Mesenchymal stem cell (in vitro differentiated cells and primary cell): ENCODE results near the gene UBR7.
"Not testable (repeated sequence)": the region's sequence is repeated elsewhere in the genome, so short reads cannot be mapped to it uniquely, and the experiment has no call there.

Source experiments
- DNase-seq: peaks from one replicate; pipeline ENCODE4 v3.0.0-alpha.2; 2013
- H2AFZ ChIP-seq: one replicate; pipeline ENCODE4 v1.6.1; 2013; ENCODE audit warnings: low read depth, mild to moderate bottlenecking, control low read depth, inconsistent platforms, low read length, moderate library complexity
- H2AK5ac ChIP-seq: 2 replicates; pipeline ENCODE4 v1.6.1; 2013; ENCODE audit warnings: low read length, moderate library complexity, mild to moderate bottlenecking, inconsistent platforms; ENCODE audit not compliant: severe bottlenecking
- H2BK120ac ChIP-seq: one replicate; pipeline ENCODE4 v1.6.1; 2013; ENCODE audit warnings: low read depth, mild to moderate bottlenecking, inconsistent platforms, low read length, moderate library complexity
- H2BK12ac ChIP-seq, 2 experiments: one replicate each; pipeline ENCODE4 v1.6.1; 2013; ENCODE audit warnings: inconsistent platforms in 2 of 2, low read length in 2 of 2, mild to moderate bottlenecking in 2 of 2, moderate library complexity in 2 of 2, control low read depth in 1 of 2
- H2BK15ac ChIP-seq: one replicate; pipeline ENCODE4 v1.6.1; 2013; ENCODE audit warnings: mild to moderate bottlenecking, low read depth, inconsistent platforms; ENCODE audit not compliant: poor library complexity, severe bottlenecking
- H2BK5ac ChIP-seq: 2 replicates; pipeline ENCODE4 v1.6.1; 2013; ENCODE audit warnings: low read depth, mild to moderate bottlenecking, low read length, control low read depth, inconsistent platforms; ENCODE audit not compliant: poor library complexity, severe bottlenecking
- H3K14ac ChIP-seq, 2 experiments: one replicate each; pipeline ENCODE4 v1.6.1; 2013; ENCODE audit warnings: inconsistent platforms in 2 of 2, low read length in 2 of 2, control low read depth in 1 of 2, mild to moderate bottlenecking in 1 of 2, moderate library complexity in 1 of 2
- H3K18ac ChIP-seq, 2 experiments: one replicate each; pipeline ENCODE4 v1.6.1; 2013; ENCODE audit warnings: inconsistent platforms in 2 of 2, low read length in 2 of 2, control low read depth in 1 of 2, low read depth in 1 of 2, mild to moderate bottlenecking in 1 of 2
- H3K23ac ChIP-seq, 2 experiments: one replicate each; pipeline ENCODE4 v1.6.1; 2013; ENCODE audit warnings: inconsistent platforms in 2 of 2, low read length in 2 of 2, mild to moderate bottlenecking in 2 of 2, moderate library complexity in 2 of 2, control low read depth in 1 of 2
- H3K27ac ChIP-seq: 2 replicates; pipeline ENCODE4 v1.5.1; 2013; ENCODE audit warnings: mild to moderate bottlenecking, moderate library complexity, low read length, control low read depth, inconsistent platforms; ENCODE audit not compliant: poor library complexity, severe bottlenecking
- H3K27me3 ChIP-seq, 2 experiments: 2 replicates each; pipeline versions ENCODE4 v1.6.1 to v1.7.0; 2013; ENCODE audit warnings: low read length in 2 of 2, mild to moderate bottlenecking in 2 of 2, moderate library complexity in 2 of 2, control low read depth in 1 of 2, inconsistent platforms in 1 of 2; ENCODE audit not compliant: control insufficient read depth in 1 of 2, insufficient read depth in 1 of 2
- H3K36me3 ChIP-seq, 2 experiments: 2 replicates each; pipeline versions ENCODE4 v1.6.1 to v1.7.0; 2013; ENCODE audit warnings: low read length in 2 of 2, control low read depth in 1 of 2, inconsistent platforms in 1 of 2, low read depth in 1 of 2, mild to moderate bottlenecking in 1 of 2; ENCODE audit not compliant: insufficient read depth in 2 of 2, control insufficient read depth in 1 of 2
- H3K4ac ChIP-seq, 2 experiments: one replicate each; pipeline ENCODE4 v1.6.1; 2013; ENCODE audit warnings: inconsistent platforms in 2 of 2, low read length in 2 of 2, mild to moderate bottlenecking in 2 of 2, moderate library complexity in 2 of 2, control low read depth in 1 of 2, low read depth in 1 of 2
- H3K4me1 ChIP-seq: 2 replicates; pipeline ENCODE4 v1.6.1; 2013; ENCODE audit warnings: low read depth, low read length, control low read depth; ENCODE audit not compliant: control insufficient read depth, insufficient read depth
- H3K4me2 ChIP-seq: 2 replicates; pipeline ENCODE4 v1.6.1; 2013; ENCODE audit warnings: low read length, mild to moderate bottlenecking, inconsistent platforms; ENCODE audit not compliant: poor library complexity, severe bottlenecking
- H3K4me3 ChIP-seq, 2 experiments: 2 replicates each; pipeline versions ENCODE4 v1.5.1 to v1.7.0; 2013; ENCODE audit warnings: low read length in 2 of 2, mild to moderate bottlenecking in 2 of 2, control low read depth in 1 of 2, low read depth in 1 of 2; ENCODE audit not compliant: insufficient read depth in 1 of 2
- H3K79me1 ChIP-seq: replicated peaks from 2 replicates; pipeline ENCODE4 v1.6.1; 2013; ENCODE audit warnings: mild to moderate bottlenecking, control low read depth, low read length, inconsistent platforms; ENCODE audit not compliant: poor library complexity, severe bottlenecking
- H3K9ac ChIP-seq: 2 replicates; pipeline ENCODE4 v1.7.0; 2013; ENCODE audit warnings: mild to moderate bottlenecking, low read length, moderate library complexity
- H3K9me3 ChIP-seq: 2 replicates; pipeline ENCODE4 v1.7.0; 2013; ENCODE audit warnings: mild to moderate bottlenecking, low read length; ENCODE audit not compliant: control insufficient read depth
- H4K8ac ChIP-seq: one replicate; pipeline ENCODE4 v1.6.1; 2013; ENCODE audit warnings: inconsistent platforms, mild to moderate bottlenecking, low read length, moderate library complexity
- H4K91ac ChIP-seq: one replicate; pipeline ENCODE4 v1.6.1; 2013; ENCODE audit warnings: mild to moderate bottlenecking, low read length, inconsistent platforms
- WGBS: methylation state at CpG from one replicate; pipeline ENCODE4 v1.1.7; 2013; ENCODE audit warnings: mixed read lengths; 5-methylcytosine and 5-hydroxymethylcytosine counted together

The UBR7 gene

DNA sequence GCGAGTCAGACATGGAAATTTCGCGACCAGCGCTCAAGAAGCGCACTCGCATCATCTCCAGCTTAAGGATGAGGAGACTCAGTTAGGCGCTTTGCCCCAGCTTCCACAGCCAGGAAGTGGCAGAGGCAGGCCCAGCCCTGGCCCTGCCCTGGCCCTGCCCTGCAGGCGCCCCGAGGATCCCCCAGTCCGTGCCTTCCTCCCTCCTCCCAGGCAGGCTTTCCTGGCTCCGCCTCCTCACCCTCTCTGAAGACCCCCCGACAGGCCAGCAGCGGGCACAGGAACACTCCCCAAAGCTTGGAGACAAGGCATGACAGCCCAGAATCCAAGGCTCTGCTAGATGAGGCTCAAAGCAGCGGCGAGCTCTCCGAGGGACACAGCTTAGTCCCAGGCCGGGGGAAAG is 25.1 kb downstream of the UBR7 start:
- WGBS: 95% methylated on average over 17 of the region's 17 CpGs
- Histone ChIP-seq H3K79me1 (peaks cover 5% of the 10 kb centered on the region), H2BK12ac (no peak overlapping the region), H2BK5ac (no peak overlapping the region), H3K9ac (peak overlapping the region; percentile 86), H3K27me3 (no peaks in the 10 kb centered on the region), H2BK15ac (no peak overlapping the region), H4K91ac (no peak overlapping the region), H3K23ac (no peak overlapping the region), H3K4me3 (peak overlapping the region in 1 of 2 experiments; percentile 85), H2AK5ac (no peak overlapping the region), H3K9me3 (no peaks in the 10 kb centered on the region), H2AFZ (no peak overlapping the region), H2BK120ac (no peak overlapping the region), H4K8ac (no peak overlapping the region), H3K4me2 (no peak overlapping the region), H3K27ac (no peak overlapping the region), H3K36me3 (peaks cover 17 to 19% of the 10 kb centered on the region in 2 experiments), H3K14ac (no peak overlapping the region), H3K4ac (no peak overlapping the region), H3K18ac (no peak overlapping the region), H3K4me1 (peaks cover 6% of the 10 kb centered on the region)
- no peak for DNase-seq

DNA sequence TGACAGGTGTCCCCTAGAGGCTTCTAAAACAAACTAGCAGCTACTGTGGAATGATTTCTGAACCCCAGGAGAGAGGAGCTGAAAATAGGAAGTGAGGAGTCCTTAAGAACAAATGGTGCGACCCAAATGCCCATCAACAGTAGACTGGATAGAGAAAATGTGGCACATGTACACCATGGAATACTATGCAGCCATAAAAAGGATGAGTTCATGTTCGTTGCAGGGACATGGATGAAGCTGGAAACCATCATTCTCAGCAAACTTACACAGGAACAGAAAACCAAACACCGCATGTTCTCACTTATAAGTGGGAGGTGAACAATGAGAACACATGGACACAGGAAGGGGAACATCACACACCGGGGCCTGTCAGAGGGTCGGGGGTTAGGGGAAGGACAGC is 26.0 kb downstream of the UBR7 start:
- not testable (repeated sequence) for H4K91ac ChIP-seq, H2AK5ac ChIP-seq, H3K4me2 ChIP-seq, H2BK12ac ChIP-seq, H3K4me3 ChIP-seq, H3K4me1 ChIP-seq, H2BK120ac ChIP-seq, H3K27ac ChIP-seq, H3K9ac ChIP-seq, H3K4ac ChIP-seq, H3K79me1 ChIP-seq, H3K18ac ChIP-seq, H2BK5ac ChIP-seq, H3K9me3 ChIP-seq, H2BK15ac ChIP-seq, H2AFZ ChIP-seq, H4K8ac ChIP-seq, H3K14ac ChIP-seq, DNase-seq, H3K23ac ChIP-seq, H3K27me3 ChIP-seq
- 87% methylated on average over 5 of the region's 5 CpGs for WGBS
- peaks cover 8 to 15% of the 10 kb centered on the region in 2 experiments for H3K36me3 ChIP-seq

DNA sequence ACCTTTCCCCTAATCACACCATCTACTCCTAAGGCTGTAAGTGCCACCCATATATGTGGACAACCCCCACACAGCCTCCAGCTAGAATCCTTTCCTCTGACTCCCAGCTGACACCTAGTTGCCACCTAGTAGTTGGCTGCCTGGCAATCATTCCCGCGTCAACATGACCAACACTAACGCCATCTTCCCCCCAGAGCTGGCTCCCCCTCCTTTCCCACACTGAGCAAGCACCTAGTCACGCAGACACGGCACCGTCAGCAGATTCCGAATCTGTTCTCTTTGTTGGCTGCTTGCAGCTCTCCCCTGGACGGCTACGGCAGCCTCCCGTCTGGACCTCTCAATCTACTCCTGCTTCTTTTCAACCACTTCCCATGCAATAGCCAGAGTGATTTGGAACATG is 27.7 kb downstream of the UBR7 start:
- no peak overlapping the region for H2BK120ac ChIP-seq
- no peak overlapping the region for H4K8ac ChIP-seq
- H3K27me3 ChIP-seq: no peaks in the 10 kb centered on the region
- peaks cover 2 to 9% of the 10 kb centered on the region in 2 experiments for H3K36me3 ChIP-seq
- H2AK5ac ChIP-seq: no peak overlapping the region
- no peak overlapping the region for H3K23ac ChIP-seq
- H3K14ac ChIP-seq: no peak overlapping the region
- H2BK12ac ChIP-seq: no peak overlapping the region
- H3K9ac ChIP-seq: peak overlapping the region; percentile 36
- H3K4ac ChIP-seq: no peak overlapping the region
- H3K27ac ChIP-seq: no peak overlapping the region
- no peak for DNase-seq
- H3K4me2 ChIP-seq: no peak overlapping the region
- no peak overlapping the region for H2BK5ac ChIP-seq
- WGBS: 82% methylated on average over 10 of the region's 10 CpGs
- no peak overlapping the region for H3K4me3 ChIP-seq
- H3K18ac ChIP-seq: peak overlapping the region in 1 of 2 experiments; percentile 29
- no peak overlapping the region for H2BK15ac ChIP-seq
- peaks cover 11% of the 10 kb centered on the region for H3K79me1 ChIP-seq
- H4K91ac ChIP-seq: no peak overlapping the region
- H3K4me1 ChIP-seq: peaks cover 11% of the 10 kb centered on the region
- H3K9me3 ChIP-seq: no peaks in the 10 kb centered on the region
- H2AFZ ChIP-seq: no peak overlapping the region

DNA sequence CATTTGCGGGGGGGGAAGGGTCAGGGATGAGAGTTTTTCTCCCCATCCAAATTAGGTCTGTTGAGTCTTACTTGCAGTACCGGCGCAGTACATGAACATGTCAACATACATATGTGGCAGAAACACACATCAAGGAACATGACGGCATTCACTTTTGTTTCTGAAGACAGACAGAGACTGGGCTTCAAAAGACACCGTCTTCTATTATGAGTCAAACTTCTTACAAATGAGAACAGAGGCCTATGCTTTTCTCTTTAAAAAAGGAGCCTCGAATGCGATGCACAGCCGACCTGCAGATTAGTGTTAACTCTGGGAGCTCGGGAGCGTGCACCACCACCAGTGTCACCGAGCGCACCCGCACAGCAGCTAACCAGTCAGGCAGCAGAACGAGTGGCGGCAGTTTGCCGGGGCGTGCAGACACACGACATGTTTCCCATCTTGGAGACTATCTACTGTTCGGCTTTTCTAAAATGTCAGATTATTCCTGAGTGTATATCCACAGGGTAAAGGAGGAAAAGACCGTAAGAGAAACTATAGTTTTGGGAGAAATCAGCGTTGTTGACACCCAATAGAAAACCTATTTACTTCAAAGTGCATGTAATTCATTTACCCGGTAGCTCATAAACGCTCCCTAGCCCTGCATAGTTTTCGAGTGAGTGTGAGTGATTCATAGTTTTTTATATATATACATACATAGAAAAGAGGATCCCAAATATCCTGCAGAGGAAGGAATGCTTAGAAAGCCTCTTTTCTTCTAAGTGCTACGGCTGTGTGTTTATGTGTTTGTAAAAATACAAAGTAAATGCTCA is 33.0 kb downstream of the UBR7 start:
- DNase-seq: peak; percentile 81
- H2AFZ ChIP-seq: no peak overlapping the region
- H3K4me3 ChIP-seq: no peak overlapping the region
- H3K4me1 ChIP-seq: peaks cover 14% of the 10 kb centered on the region
- peak overlapping the region; percentile 50 for H3K4me2 ChIP-seq
- H3K9ac ChIP-seq: no peak overlapping the region
- peaks cover 24 to 47% of the 10 kb centered on the region in 2 experiments for H3K36me3 ChIP-seq
- H2BK5ac ChIP-seq: peak overlapping the region; percentile 35
- no peak overlapping the region for H2BK120ac ChIP-seq
- H3K23ac ChIP-seq: no peak overlapping the region
- H4K91ac ChIP-seq: no peak overlapping the region
- H3K9me3 ChIP-seq: no peaks in the 10 kb centered on the region
- H3K18ac ChIP-seq: peak overlapping the region in 1 of 2 experiments; percentile 74
- peak overlapping the region; percentile 74 for H4K8ac ChIP-seq
- peak overlapping the region; percentile 94 for H3K27ac ChIP-seq
- no peaks in the 10 kb centered on the region for H3K27me3 ChIP-seq
- 87% methylated on average over 19 of the region's 25 CpGs for WGBS
- H2AK5ac ChIP-seq: peak overlapping the region; percentile 94
- no peak overlapping the region for H3K14ac ChIP-seq
- H3K4ac ChIP-seq: no peak overlapping the region
- H3K79me1 ChIP-seq: peaks cover 16% of the 10 kb centered on the region
- no peak overlapping the region for H2BK15ac ChIP-seq
- H2BK12ac ChIP-seq: peak overlapping the region in 1 of 2 experiments; percentile 18
